Measurements from ENCODE around the gene INHBE. TPM values are rescaled to one million over a fixed set of nuclear protein-coding genes. Genes with fewer than 3 reads are reported as not detected.
"Not testable (repeated sequence)": the region's sequence is repeated elsewhere in the genome, so short reads cannot be mapped to it uniquely, and the experiment has no call there.

INHBE gene, protein sequence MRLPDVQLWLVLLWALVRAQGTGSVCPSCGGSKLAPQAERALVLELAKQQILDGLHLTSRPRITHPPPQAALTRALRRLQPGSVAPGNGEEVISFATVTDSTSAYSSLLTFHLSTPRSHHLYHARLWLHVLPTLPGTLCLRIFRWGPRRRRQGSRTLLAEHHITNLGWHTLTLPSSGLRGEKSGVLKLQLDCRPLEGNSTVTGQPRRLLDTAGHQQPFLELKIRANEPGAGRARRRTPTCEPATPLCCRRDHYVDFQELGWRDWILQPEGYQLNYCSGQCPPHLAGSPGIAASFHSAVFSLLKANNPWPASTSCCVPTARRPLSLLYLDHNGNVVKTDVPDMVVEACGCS
- under 1 TPM in 5 of 6 experiments, not detected in 1; 0.12 to 0.34 (median 0.18) TPM for total RNA-seq (2021; fragmentation: NEBNext Ultra II Directional; extraction: Animal tissue kit (Norgen Biotek cat#: 25700))
- long read RNA-seq, result 0 reads

GRCh38 chr12:57454566-57455373 lies at the start of gene INHBE:
TSS of gene INHBE (plus strand) at chr12:57455307. CDS start at chr12:57455537, 230 bp downstream.
- Mint-ChIP-seq H3K4me1 (ENCODE audit: low read depth) (peaks cover 68% of the 10 kb centered on the region), H3K9me3 (no peaks in the 10 kb centered on the region), H3K4me3 (no peak within 1 kb of the TSS; the same call in 1 of the 2 replicates), H3K36me3 (ENCODE audit: low read depth) (no peaks in the 10 kb centered on the region), H3K27ac (peak within 1 kb of the TSS; percentile 48), H3K27me3 (ENCODE audit: insufficient read depth) (peaks cover 4% of the 10 kb centered on the region)
- TF ChIP-seq, protein P1, sequence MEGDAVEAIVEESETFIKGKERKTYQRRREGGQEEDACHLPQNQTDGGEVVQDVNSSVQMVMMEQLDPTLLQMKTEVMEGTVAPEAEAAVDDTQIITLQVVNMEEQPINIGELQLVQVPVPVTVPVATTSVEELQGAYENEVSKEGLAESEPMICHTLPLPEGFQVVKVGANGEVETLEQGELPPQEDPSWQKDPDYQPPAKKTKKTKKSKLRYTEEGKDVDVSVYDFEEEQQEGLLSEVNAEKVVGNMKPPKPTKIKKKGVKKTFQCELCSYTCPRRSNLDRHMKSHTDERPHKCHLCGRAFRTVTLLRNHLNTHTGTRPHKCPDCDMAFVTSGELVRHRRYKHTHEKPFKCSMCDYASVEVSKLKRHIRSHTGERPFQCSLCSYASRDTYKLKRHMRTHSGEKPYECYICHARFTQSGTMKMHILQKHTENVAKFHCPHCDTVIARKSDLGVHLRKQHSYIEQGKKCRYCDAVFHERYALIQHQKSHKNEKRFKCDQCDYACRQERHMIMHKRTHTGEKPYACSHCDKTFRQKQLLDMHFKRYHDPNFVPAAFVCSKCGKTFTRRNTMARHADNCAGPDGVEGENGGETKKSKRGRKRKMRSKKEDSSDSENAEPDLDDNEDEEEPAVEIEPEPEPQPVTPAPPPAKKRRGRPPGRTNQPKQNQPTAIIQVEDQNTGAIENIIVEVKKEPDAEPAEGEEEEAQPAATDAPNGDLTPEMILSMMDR (IDR thresholded peaks at IDR 0.05), result no peak; the same call in 1 of the 2 replicates
- DNase-seq, result peak; percentile 18

DNA sequence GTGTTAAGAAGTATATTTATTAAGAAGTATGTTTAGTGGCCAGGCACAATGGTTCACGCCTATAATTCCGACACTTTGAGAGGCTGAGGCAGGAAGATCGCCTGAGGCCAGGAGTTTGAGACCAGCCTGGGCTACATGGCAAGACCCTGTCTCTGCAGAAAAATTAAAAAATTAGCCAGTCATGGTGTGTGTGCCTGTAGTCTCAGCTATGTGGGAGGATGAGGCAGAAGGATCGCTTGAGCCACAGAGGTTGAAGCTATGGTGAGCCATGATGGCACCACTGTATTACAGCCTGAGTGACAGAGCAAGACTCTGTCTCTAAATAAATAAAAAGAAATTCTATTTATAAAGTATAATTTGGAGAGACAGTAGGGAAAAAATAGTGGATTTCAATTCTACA lies 44.6 kb upstream of the INHBE start:
- TF ChIP-seq, protein P1 (IDR thresholded peaks at IDR 0.05), result no peak
- Mint-ChIP-seq H3K27ac (no peak overlapping the region), H3K4me3 (no peak overlapping the region), H3K36me3 (ENCODE audit: low read depth) (peaks cover 4% of the 10 kb centered on the region; the same call in 1 of the 2 replicates), H3K27me3 (ENCODE audit: insufficient read depth) (no peaks in the 10 kb centered on the region), H3K4me1 (ENCODE audit: low read depth) (peaks cover 6% of the 10 kb centered on the region), H3K9me3 (no peaks in the 10 kb centered on the region)
- DNase-seq, result no peak

DNA sequence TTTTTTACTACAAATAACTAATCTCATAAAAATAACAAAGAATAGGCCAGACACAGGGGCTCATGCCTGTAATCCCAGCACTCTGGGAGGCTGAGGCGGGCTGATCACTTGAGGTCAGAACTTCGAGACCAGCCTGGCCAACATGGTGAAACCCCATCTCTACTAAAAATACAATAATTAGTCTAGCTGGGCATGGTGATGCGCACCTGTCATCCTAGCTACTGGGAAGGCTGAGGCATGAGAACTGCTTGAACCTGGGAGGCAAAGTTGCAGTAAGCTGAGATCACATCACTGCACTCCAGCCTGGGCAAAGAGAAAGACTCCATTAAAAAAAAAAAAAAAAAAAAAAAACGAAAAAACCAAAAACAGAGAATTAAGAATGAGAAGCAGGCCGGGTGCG lies 40.9 kb upstream of the INHBE start:
- H3K4me1 Mint-ChIP-seq (ENCODE audit: low read depth), result peaks cover 29% of the 10 kb centered on the region
- not testable (repeated sequence) for H3K9me3 Mint-ChIP-seq; H3K27me3 Mint-ChIP-seq (ENCODE audit: insufficient read depth); H3K27ac Mint-ChIP-seq; H3K36me3 Mint-ChIP-seq (ENCODE audit: low read depth); DNase-seq; H3K4me3 Mint-ChIP-seq

DNA sequence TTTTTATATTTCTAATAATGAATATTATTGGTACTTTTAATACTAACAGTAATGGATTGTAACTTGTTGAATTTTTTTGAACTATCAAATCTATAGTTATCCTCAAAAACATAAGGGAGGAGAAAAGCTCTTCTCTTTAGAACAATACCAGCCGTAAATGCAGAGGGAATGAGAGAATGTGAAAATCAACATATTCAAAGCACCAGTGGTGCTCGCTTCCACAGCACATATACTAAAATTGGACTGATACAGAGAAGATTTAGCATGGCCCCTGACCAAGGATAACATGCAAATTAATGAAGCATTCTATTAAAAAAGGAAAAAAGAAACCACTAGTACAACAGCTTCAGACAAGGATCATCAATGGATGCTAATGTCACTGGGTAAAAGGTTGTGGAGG lies 40.0 kb upstream of the INHBE start:
- no peak for DNase-seq
- Mint-ChIP-seq H3K27me3 (ENCODE audit: insufficient read depth) (no peaks in the 10 kb centered on the region), H3K4me3 (no peak overlapping the region), H3K36me3 (ENCODE audit: low read depth) (0 out of 2 replicates have a peak, but pooled peaks cover 5% of the 10 kb centered on the region), H3K9me3 (no peaks in the 10 kb centered on the region), H3K27ac (no peak overlapping the region), H3K4me1 (ENCODE audit: low read depth) (peaks cover 34% of the 10 kb centered on the region)
- TF ChIP-seq, protein P1 (IDR thresholded peaks at IDR 0.05), result no peak

GRCh38 chr12:57416039-57416996 lies 38.8 kb upstream of the INHBE start:
- Mint-ChIP-seq H3K4me1 (ENCODE audit: low read depth) (peaks cover 41% of the 10 kb centered on the region), H3K27ac (peak overlapping the region; percentile 60), H3K9me3 (no peaks in the 10 kb centered on the region), H3K36me3 (ENCODE audit: low read depth) (0 out of 2 replicates have a peak, but pooled peaks cover 5% of the 10 kb centered on the region), H3K27me3 (ENCODE audit: insufficient read depth) (no peaks in the 10 kb centered on the region), H3K4me3 (no peak overlapping the region)
- DNase-seq, result peak; percentile 13
- TF ChIP-seq, protein P1 (IDR thresholded peaks at IDR 0.05), result no peak

Data from HFFc6 (cell line).